HepG2 (cell line): Measurements from ENCODE around the gene FBXL7. TPM values are rescaled to one million over a fixed set of nuclear protein-coding genes. Genes with fewer than 3 reads are reported as not detected.

Experiments
- ATAC-seq: fragments of 200-7000 bp; cut with Tn5 transposase; 3 replicates; pipeline ENCODE4 v1.9.1; 2020; ENCODE audit warnings: mild to moderate bottlenecking, moderate library complexity
- BruUV-seq: library from RNA; stranded (reverse); fragments of 400-500 nt; replicated peaks from 2 replicates; lab custom pipeline; 2021; lab: Mats Ljungman, UMichigan
- CTCF ChIA-PET: fragments of 300-600 bp; formaldehyde crosslinking; extraction: SDS; loops from one replicate; lab custom pipeline; 2021; ENCODE audit warnings: low total read pairs, inconsistent platforms, low intra/inter-chr PET ratio; lab: Yijun Ruan, JAX
- POLR2A ChIA-PET: fragments of 350-600 bp; sonication (Branson Sonifier 250); formaldehyde crosslinking; loops from one replicate; lab custom pipeline; 2020; ENCODE audit warnings: antibody characterized with exemption, inconsistent platforms; lab: Yijun Ruan, JAX
- DNase-seq: peaks from one replicate; pipeline ENCODE4 v3.0.0-alpha.2; 2015; ENCODE audit warnings: low spot score
- FAIRE-seq: peaks from 3 replicates; lab custom pipeline; 2011; peaks lifted over from hg19 to GRCh38; lab: Jason Lieb, UNC
- H2AFZ ChIP-seq: one replicate; pipeline ENCODE4 v1.6.1; 2011; ENCODE audit warnings: low read length, inconsistent platforms
- H3K27ac ChIP-seq: fragments of 300-600 bp; 3 replicates; pipeline ENCODE4 v1.8.0; 2011; ENCODE audit warnings: mixed run types, mild to moderate bottlenecking, mixed read lengths, low read length, inconsistent platforms; ENCODE audit not compliant: insufficient read depth; ENCODE audit errors: extremely low read length
- H3K27me3 ChIP-seq, 2 experiments: fragments of 200-600 bp in 1 of 2; 2 replicates in 1 of 2; 3 replicates in 1 of 2; pipeline versions ENCODE4 v1.6.0 to v1.8.0; 2011; ENCODE audit warnings: low read length in 2 of 2, mild to moderate bottlenecking in 2 of 2, moderate library complexity in 2 of 2, inconsistent platforms in 1 of 2; ENCODE audit not compliant: insufficient read depth in 2 of 2, control insufficient read depth in 1 of 2
- H3K36me3 ChIP-seq, 2 experiments: fragments of 200-600 bp in 1 of 2; replicated peaks in 1 of 2; 2 replicates in 1 of 2; 3 replicates in 1 of 2; pipeline versions ENCODE4 v1.5.1 to v1.8.0; 2011; ENCODE audit warnings: low read length in 2 of 2, inconsistent platforms in 1 of 2; ENCODE audit not compliant: insufficient read depth in 2 of 2, control insufficient read depth in 1 of 2
- H3K4me1 ChIP-seq: 2 replicates; pipeline ENCODE4 v1.5.1; 2012; ENCODE audit warnings: low read length, inconsistent platforms; ENCODE audit not compliant: insufficient read depth
- H3K4me2 ChIP-seq: 2 replicates; pipeline ENCODE4 v1.6.0; 2011; ENCODE audit warnings: low read depth, low read length, inconsistent platforms
- H3K4me3 ChIP-seq, 3 experiments: fragments of 200-600 bp in 1 of 3; sonication (generic), shearing (Covaris generic) in 1 of 3; replicated peaks in 1 of 3; 2 replicates each; pipeline ENCODE4 v1.5.1; 2011 to 2016; ENCODE audit warnings: low read length in 3 of 3, inconsistent platforms in 2 of 3, low read depth in 2 of 3, mild to moderate bottlenecking in 2 of 3, control low read depth in 1 of 3, mixed read lengths in 1 of 3; ENCODE audit not compliant: insufficient read depth in 1 of 3
- H3K79me2 ChIP-seq: one replicate; pipeline ENCODE4 v1.6.1; 2011; ENCODE audit warnings: low read length, inconsistent platforms; ENCODE audit not compliant: insufficient read depth
- H3K9ac ChIP-seq: 2 replicates; pipeline ENCODE4 v1.6.0; 2011; ENCODE audit warnings: mild to moderate bottlenecking, low read depth, low read length, inconsistent platforms; ENCODE audit not compliant: insufficient read depth
- H3K9me3 ChIP-seq: 2 replicates; pipeline ENCODE4 v1.5.1; 2012; ENCODE audit warnings: mild to moderate bottlenecking, low read length
- H4K20me1 ChIP-seq: 2 replicates; pipeline ENCODE4 v1.6.0; 2011; ENCODE audit warnings: inconsistent platforms, mild to moderate bottlenecking, low read length, moderate library complexity; ENCODE audit not compliant: insufficient read depth
- HNRNPLL ChIP-seq: fragments of 200-400 bp; formaldehyde crosslinking; IDR thresholded peaks from 2 replicates; pipeline ENCODE4 v1.6.1; 2017; ENCODE audit warnings: mild to moderate bottlenecking, low read depth, low read length; ENCODE audit not compliant: poor library complexity, severe bottlenecking
- ISX ChIP-seq: sonication (generic); formaldehyde crosslinking; conservative IDR thresholded peaks from 2 replicates; pipeline ENCODE4 v1.5.0; 2020; ENCODE audit warnings: missing genetic modification reagents
- ZNF572 ChIP-seq: sonication (generic); formaldehyde crosslinking; IDR thresholded peaks from 2 replicates; pipeline ENCODE4 v1.5.1; 2020; ENCODE audit warnings: mild to moderate bottlenecking, missing genetic modification reagents
- ZNF883 ChIP-seq: sonication (generic); formaldehyde crosslinking; IDR thresholded peaks from 2 replicates; pipeline ENCODE4 v1.5.1; 2020; ENCODE audit warnings: mild to moderate bottlenecking, missing genetic modification reagents; ENCODE audit errors: not compliant biosample characterization
- whole genome bisulfite sequencing: methylation state at CpG from one replicate; pipeline ENCODE4 v1.1.6; 2017; ENCODE audit warnings: low lambda C conversion rate; 5-methylcytosine and 5-hydroxymethylcytosine counted together
- in situ Hi-C: cut with HindIII; loops from 2 replicates; pipeline ENCODE4 v1.10.0; 2017; ENCODE audit warnings: low pct_unique_long_range_greater_than_20kb; ENCODE audit not compliant: extremely low pct_ligation_motif_present
- intact Hi-C: fragments of 100-400 bp; cut with micrococcal nuclease; formaldehyde crosslinking; loops from one replicate; pipeline ENCODE4 v1.10.0; 2022; ENCODE audit not compliant: unreplicated experiment
- polyA plus RNA-seq, 8 experiments: library from polyadenylated mRNA; depleted of rRNA in 3 of 8; stranded (reverse) in 7 of 8; unstranded in 1 of 8; fragments of >200 nt; fragmentation: Illumina TruSeq in 4 of 8; extraction: Trizol in 4 of 8; gene quantifications; 2 replicates each; pipeline versions ENCODE4 v1.2.1 to v1.2.3, GENCODE V29; 2011 to 2016; ENCODE audit warnings: low read depth in 4 of 8, missing spikeins in 1 of 8, mixed read lengths in 1 of 8; ENCODE audit not compliant: insufficient read depth in 1 of 8
- total RNA-seq, 5 experiments: library from RNA; depleted of rRNA; stranded (reverse); fragments of >200 nt; fragmentation: Illumina TruSeq; extraction: Trizol; gene quantifications; 2 replicates each; pipeline ENCODE4 v1.2.3, GENCODE V29; 2016; ENCODE audit warnings: low read depth in 1 of 5
- TF ChIP-seq, protein P1 (sequence below): sonication (generic); formaldehyde crosslinking; IDR thresholded peaks from 2 replicates; pipeline ENCODE4 v1.4.0; 2020; ENCODE audit warnings: missing genetic modification reagents
- TF ChIP-seq, protein P2 (sequence below): sonication (generic); formaldehyde crosslinking; IDR thresholded peaks from 2 replicates; pipeline ENCODE4 v1.9.0; 2022; ENCODE audit warnings: missing genetic modification reagents, mild to moderate bottlenecking, borderline replicate concordance
- TF ChIP-seq, protein P3 (sequence below): sonication (generic); formaldehyde crosslinking; IDR thresholded peaks from 2 replicates; pipeline ENCODE4 v1.5.0; 2020; ENCODE audit warnings: missing genetic modification reagents, mild to moderate bottlenecking, borderline replicate concordance
- TF ChIP-seq, protein P4 (sequence below): sonication (generic); formaldehyde crosslinking; IDR thresholded peaks from 2 replicates; pipeline ENCODE4 v1.5.0; 2020; ENCODE audit warnings: mild to moderate bottlenecking, missing genetic modification reagents, borderline replicate concordance

FBXL7 gene
- total and polyA plus RNA-seq, 2 of the 13 experiments (the other 11 are each of a cell fraction or from before 2014, with no cell fraction given): 0.07 TPM; not detected in 1

DNA sequence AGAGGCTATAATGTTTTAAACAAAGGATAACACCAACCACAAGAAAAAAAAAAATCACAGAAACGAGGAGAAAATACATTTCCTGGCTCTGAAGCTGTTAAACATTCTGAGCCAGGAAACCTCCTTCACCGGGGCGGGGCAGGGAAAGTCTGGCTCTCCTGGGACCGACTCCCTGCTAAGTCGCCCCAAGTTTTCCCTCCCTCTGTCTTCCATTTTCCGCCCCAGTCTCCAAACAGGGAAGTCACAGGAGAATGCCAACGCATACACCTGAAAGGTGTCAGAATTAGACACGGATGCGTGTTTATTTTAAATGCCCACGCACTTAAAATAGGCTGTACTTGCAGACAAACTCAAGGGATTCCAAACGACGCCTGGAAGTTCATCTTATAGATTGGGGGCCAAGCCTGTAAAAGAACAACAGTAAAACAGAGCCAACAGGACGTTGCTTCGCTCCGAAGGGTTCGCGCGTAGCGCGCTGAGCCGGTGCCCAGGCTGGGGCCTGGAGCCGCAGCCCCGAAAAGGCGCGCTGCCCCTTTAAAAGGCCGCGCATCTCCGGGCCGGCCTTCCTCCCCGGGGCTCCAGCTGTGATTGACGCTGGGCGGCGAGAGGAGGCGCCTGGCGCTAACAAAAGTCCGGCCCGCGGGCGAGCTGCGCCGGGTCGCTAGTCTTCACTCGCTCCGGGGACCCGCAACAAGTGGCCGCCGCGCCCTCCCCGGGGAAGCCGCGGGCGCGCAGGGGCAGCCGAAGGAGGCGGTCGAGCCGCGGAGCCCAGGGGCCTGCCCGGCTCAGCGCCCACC lies at the start of gene FBXL7 (continued):
- TF ChIP-seq, protein P1, sequence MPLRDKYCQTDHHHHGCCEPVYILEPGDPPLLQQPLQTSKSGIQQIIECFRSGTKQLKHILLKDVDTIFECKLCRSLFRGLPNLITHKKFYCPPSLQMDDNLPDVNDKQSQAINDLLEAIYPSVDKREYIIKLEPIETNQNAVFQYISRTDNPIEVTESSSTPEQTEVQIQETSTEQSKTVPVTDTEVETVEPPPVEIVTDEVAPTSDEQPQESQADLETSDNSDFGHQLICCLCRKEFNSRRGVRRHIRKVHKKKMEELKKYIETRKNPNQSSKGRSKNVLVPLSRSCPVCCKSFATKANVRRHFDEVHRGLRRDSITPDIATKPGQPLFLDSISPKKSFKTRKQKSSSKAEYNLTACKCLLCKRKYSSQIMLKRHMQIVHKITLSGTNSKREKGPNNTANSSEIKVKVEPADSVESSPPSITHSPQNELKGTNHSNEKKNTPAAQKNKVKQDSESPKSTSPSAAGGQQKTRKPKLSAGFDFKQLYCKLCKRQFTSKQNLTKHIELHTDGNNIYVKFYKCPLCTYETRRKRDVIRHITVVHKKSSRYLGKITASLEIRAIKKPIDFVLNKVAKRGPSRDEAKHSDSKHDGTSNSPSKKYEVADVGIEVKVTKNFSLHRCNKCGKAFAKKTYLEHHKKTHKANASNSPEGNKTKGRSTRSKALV (CRISPR knock-in tag): peak; percentile 13
- TF ChIP-seq ISX (CRISPR knock-in tag) (no peak), ZNF883 (CRISPR knock-in tag) (no peak), HNRNPLL (peak; percentile 35), ZNF572 (CRISPR knock-in tag) (no peak)
- TF ChIP-seq, protein P2, sequence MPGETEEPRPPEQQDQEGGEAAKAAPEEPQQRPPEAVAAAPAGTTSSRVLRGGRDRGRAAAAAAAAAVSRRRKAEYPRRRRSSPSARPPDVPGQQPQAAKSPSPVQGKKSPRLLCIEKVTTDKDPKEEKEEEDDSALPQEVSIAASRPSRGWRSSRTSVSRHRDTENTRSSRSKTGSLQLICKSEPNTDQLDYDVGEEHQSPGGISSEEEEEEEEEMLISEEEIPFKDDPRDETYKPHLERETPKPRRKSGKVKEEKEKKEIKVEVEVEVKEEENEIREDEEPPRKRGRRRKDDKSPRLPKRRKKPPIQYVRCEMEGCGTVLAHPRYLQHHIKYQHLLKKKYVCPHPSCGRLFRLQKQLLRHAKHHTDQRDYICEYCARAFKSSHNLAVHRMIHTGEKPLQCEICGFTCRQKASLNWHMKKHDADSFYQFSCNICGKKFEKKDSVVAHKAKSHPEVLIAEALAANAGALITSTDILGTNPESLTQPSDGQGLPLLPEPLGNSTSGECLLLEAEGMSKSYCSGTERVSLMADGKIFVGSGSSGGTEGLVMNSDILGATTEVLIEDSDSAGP (CRISPR knock-in tag): peak; percentile 99

DNA sequence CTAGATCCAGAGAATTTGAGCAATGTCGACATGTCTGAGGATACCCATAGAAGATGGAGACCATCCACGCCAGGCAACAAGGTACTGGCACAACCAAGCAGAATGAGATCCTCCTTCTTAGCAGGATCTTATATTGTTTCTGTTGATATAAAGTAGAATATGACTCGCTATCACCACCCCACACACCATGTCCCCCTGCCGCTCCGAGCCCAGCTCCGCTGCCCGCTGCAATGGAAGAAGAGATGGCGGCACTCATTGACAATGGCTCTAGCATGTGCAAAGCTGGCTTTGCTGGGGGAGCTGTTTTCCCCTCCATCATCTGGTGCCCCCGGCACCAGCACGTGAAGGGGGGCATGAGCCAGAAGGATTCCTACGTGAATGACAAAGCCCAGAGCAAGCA lies 49.5 kb upstream of the FBXL7 start:
- Histone ChIP-seq H3K27ac (no peak overlapping the region), H4K20me1 (no peaks in the 10 kb centered on the region), H3K4me3 (no peak overlapping the region), H3K4me1 (no peaks in the 10 kb centered on the region), H3K4me2 (no peak overlapping the region), H3K9me3 (peaks cover 14% of the 10 kb centered on the region), H3K9ac (no peak overlapping the region), H3K27me3 (no peaks in the 10 kb centered on the region), H3K36me3 (no peaks in the 10 kb centered on the region), H2AFZ (no peak overlapping the region), H3K79me2 (no peaks in the 10 kb centered on the region)
- intact Hi-C loops (no loop called here), in situ Hi-C loops (no loop called here)
- ChIA-PET POLR2A (no interaction called here), CTCF (no interaction called here)
- FAIRE-seq (no peak), DNase-seq (no peak), ATAC-seq (no peak)
- WGBS: 8% methylated on average over 8 of the region's 11 CpGs
- BruUV-seq: no TSS peak
- TF ChIP-seq, protein P3, sequence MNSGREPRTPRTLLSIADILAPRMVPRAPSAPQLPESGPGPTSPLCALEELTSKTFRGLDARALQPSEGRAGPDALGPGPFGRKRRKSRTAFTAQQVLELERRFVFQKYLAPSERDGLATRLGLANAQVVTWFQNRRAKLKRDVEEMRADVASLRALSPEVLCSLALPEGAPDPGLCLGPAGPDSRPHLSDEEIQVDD: no peak
- TF ChIP-seq, protein P4, sequence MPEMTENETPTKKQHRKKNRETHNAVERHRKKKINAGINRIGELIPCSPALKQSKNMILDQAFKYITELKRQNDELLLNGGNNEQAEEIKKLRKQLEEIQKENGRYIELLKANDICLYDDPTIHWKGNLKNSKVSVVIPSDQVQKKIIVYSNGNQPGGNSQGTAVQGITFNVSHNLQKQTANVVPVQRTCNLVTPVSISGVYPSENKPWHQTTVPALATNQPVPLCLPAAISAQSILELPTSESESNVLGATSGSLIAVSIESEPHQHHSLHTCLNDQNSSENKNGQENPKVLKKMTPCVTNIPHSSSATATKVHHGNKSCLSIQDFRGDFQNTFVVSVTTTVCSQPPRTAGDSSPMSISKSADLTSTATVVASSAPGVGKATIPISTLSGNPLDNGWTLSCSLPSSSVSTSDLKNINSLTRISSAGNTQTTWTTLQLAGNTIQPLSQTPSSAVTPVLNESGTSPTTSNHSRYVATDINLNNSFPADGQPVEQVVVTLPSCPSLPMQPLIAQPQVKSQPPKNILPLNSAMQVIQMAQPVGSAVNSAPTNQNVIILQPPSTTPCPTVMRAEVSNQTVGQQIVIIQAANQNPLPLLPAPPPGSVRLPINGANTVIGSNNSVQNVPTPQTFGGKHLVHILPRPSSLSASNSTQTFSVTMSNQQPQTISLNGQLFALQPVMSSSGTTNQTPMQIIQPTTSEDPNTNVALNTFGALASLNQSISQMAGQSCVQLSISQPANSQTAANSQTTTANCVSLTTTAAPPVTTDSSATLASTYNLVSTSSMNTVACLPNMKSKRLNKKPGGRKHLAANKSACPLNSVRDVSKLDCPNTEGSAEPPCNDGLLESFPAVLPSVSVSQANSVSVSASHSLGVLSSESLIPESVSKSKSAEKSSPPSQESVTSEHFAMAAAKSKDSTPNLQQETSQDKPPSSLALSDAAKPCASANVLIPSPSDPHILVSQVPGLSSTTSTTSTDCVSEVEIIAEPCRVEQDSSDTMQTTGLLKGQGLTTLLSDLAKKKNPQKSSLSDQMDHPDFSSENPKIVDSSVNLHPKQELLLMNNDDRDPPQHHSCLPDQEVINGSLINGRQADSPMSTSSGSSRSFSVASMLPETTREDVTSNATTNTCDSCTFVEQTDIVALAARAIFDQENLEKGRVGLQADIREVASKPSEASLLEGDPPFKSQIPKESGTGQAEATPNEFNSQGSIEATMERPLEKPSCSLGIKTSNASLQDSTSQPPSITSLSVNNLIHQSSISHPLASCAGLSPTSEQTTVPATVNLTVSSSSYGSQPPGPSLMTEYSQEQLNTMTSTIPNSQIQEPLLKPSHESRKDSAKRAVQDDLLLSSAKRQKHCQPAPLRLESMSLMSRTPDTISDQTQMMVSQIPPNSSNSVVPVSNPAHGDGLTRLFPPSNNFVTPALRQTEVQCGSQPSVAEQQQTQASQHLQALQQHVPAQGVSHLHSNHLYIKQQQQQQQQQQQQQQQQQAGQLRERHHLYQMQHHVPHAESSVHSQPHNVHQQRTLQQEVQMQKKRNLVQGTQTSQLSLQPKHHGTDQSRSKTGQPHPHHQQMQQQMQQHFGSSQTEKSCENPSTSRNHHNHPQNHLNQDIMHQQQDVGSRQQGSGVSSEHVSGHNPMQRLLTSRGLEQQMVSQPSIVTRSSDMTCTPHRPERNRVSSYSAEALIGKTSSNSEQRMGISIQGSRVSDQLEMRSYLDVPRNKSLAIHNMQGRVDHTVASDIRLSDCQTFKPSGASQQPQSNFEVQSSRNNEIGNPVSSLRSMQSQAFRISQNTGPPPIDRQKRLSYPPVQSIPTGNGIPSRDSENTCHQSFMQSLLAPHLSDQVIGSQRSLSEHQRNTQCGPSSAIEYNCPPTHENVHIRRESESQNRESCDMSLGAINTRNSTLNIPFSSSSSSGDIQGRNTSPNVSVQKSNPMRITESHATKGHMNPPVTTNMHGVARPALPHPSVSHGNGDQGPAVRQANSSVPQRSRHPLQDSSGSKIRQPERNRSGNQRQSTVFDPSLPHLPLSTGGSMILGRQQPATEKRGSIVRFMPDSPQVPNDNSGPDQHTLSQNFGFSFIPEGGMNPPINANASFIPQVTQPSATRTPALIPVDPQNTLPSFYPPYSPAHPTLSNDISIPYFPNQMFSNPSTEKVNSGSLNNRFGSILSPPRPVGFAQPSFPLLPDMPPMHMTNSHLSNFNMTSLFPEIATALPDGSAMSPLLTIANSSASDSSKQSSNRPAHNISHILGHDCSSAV (CRISPR knock-in tag): no peak
